Sigmoid colon (tissue), 4 donors: ENCODE data around the gene RCOR1.

Source experiments
- EP300 ChIP-seq, 4 donors: sonication (generic); formaldehyde crosslinking; IDR thresholded peaks; one replicate each; pipeline ENCODE4 v1.6.1; 2017; ENCODE audit warnings: antibody characterized with exemption in 4 of 4
- POLR2A ChIP-seq, 2 donors: fragments of 450-650 bp; IDR thresholded peaks; one replicate each; pipeline ENCODE4 v1.6.1; 2016; ENCODE audit warnings: antibody characterized with exemption in 2 of 2, mild to moderate bottlenecking in 2 of 2, moderate library complexity in 2 of 2

DNA sequence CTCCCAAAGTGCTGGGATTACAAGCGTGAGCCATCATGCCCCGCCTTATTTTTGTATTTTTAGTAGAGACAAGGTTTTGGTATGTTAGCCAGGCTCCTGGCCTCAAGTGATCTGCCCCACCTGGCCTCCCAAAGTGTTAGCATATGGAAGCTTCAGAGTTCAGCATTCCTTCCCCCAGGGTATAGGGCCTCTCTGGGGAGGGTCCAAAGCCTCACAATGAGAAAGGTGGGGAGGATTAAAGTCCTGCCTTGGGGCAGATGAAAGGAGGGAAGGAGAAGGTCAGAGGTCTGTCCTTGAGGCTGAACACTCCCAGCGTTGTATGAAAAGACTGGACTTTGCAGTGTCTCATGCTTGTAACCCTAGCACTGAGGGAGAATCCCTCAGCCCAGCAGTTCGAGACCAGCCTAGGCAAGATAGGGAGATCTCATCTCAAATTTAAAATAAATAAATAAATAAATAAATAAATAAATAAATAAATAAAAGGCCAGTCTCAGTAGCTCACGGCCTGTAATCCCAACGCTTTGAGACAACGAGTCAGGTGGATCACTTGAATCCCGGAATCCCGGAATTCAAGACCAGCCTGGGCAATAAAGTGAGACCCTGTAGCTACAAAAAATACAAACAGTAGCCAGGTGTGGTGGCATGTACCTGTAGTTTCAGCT, 22.0 kb upstream of the RCOR1 start:
- TF ChIP-seq EP300 (IDR thresholded peaks at IDR 0.05) (no peak), POLR2A (IDR thresholded peaks at IDR 0.05) (no peak)
